HG02870 (cell line): ENCODE measurements around the gene INF2.

ENCODE experiments used
- ATAC-seq: cut with Tn5 transposase; IDR thresholded peaks from one replicate; pipeline ENCODE4 v1.9.1; 2021; ENCODE audit warnings: mild to moderate bottlenecking, moderate library complexity; ENCODE audit not compliant: unreplicated experiment

The INF2 gene

GRCh38 chr14:104768437-104769323 lies 79.3 kb downstream of the INF2 start:
- no peak for ATAC-seq

- no peak for ATAC-seq
Measured at GRCh38 chr14:104769324-104770071, 80.1 kb downstream of the INF2 start.

GRCh38 chr14:104770072-104770579 lies 80.7 kb downstream of the INF2 start:
- no peak for ATAC-seq

GRCh38 chr14:104770851-104771272 lies 81.4 kb downstream of the INF2 start:
- no peak for ATAC-seq

- no peak for ATAC-seq
Measured at GRCh38 chr14:104771374-104771773, 82.0 kb downstream of the INF2 start.
